AG09309 (cell line): Measurements from ENCODE around the gene SLC38A3.

ENCODE experiments used
- DNase-seq: peaks from one replicate; pipeline ENCODE4 v3.0.0-alpha.2; 2010; ENCODE audit warnings: low read depth
- H3K4me3 ChIP-seq: 2 replicates; pipeline ENCODE4 v1.5.1; 2011; ENCODE audit warnings: mild to moderate bottlenecking, low read depth, low read length, moderate library complexity; ENCODE audit not compliant: control insufficient read depth
- CTCF ChIP-seq: IDR thresholded peaks from 2 replicates; pipeline ENCODE4 v1.5.1; 2011; ENCODE audit warnings: mild to moderate bottlenecking, low read depth, low read length, inconsistent platforms; ENCODE audit not compliant: insufficient read depth, control insufficient read depth; ENCODE audit errors: missing control alignments

Gene SLC38A3

GRCh38 chr3:50236484-50237132 is 31.5 kb downstream of the SLC38A3 start:
- DNase-seq = no peak
- TF ChIP-seq CTCF = no peak
- H3K4me3 ChIP-seq = peak overlapping the region; percentile 93

GRCh38 chr3:50237133-50237651 is 32.1 kb downstream of the SLC38A3 start:
- DNase-seq = no peak
- H3K4me3 ChIP-seq = peak overlapping the region; percentile 93
- no peak for TF ChIP-seq CTCF

- H3K4me3 ChIP-seq = peak overlapping the region; percentile 93
- peak; percentile 62 for DNase-seq
- TF ChIP-seq CTCF = no peak
Measured at GRCh38 chr3:50237754-50238548, 32.9 kb downstream of the SLC38A3 start.

GRCh38 chr3:50238549-50239026 is 33.5 kb downstream of the SLC38A3 start:
- no peak for TF ChIP-seq CTCF
- no peak for DNase-seq
- peak overlapping the region; percentile 93 for H3K4me3 ChIP-seq

GRCh38 chr3:50239649-50240048 is 34.6 kb downstream of the SLC38A3 start:
- TF ChIP-seq CTCF = no peak
- no peak overlapping the region for H3K4me3 ChIP-seq
- no peak for DNase-seq

GRCh38 chr3:50241163-50241562 is 36.1 kb downstream of the SLC38A3 start:
- no peak overlapping the region for H3K4me3 ChIP-seq
- no peak for DNase-seq

More at GRCh38 chr3:50241163-50241562, 36.1 kb downstream of the SLC38A3 start:
- TF ChIP-seq CTCF = no peak
